Astrocyte (in vitro differentiated cells and primary cell): ENCODE measurements around the gene DNAJB1.
"Not testable (repeated sequence)": the region's sequence is repeated elsewhere in the genome, so short reads cannot be mapped to it uniquely, and the experiment has no call there.

Experiments used
- EZH2 ChIP-seq: IDR thresholded peaks from 2 replicates; pipeline ENCODE4 v1.6.1; 2012; ENCODE audit warnings: mild to moderate bottlenecking, low read length, inconsistent platforms; ENCODE audit not compliant: insufficient read depth
- TF ChIP-seq, protein P1 (sequence below): IDR thresholded peaks from 2 replicates; pipeline ENCODE4 v1.5.1; 2011; ENCODE audit warnings: low read depth, mild to moderate bottlenecking, inconsistent platforms, low read length, moderate library complexity; ENCODE audit not compliant: insufficient read depth

DNA sequence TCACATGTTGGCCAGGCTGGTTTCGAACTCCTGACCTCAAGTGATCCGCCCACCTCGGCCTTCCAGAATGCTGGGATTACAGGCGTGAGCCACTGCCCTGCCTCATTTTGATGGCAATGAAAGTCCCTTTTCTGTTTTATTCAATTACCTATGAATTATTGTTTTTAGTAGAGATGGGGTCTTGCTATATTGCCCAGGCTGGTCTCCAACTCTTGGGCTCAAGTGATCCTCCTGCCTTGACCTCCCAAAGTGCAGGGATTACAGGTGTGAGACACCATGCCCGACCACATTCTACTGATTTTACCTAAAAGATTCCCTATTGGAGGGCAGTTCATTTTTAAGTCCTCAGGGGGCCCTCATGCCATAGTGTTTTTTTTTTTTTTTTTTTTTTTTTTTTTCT lies 23.8 kb upstream of the DNAJB1 start:
- TF ChIP-seq, protein P1, sequence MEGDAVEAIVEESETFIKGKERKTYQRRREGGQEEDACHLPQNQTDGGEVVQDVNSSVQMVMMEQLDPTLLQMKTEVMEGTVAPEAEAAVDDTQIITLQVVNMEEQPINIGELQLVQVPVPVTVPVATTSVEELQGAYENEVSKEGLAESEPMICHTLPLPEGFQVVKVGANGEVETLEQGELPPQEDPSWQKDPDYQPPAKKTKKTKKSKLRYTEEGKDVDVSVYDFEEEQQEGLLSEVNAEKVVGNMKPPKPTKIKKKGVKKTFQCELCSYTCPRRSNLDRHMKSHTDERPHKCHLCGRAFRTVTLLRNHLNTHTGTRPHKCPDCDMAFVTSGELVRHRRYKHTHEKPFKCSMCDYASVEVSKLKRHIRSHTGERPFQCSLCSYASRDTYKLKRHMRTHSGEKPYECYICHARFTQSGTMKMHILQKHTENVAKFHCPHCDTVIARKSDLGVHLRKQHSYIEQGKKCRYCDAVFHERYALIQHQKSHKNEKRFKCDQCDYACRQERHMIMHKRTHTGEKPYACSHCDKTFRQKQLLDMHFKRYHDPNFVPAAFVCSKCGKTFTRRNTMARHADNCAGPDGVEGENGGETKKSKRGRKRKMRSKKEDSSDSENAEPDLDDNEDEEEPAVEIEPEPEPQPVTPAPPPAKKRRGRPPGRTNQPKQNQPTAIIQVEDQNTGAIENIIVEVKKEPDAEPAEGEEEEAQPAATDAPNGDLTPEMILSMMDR, result not testable (repeated sequence)
- not testable (repeated sequence) for TF ChIP-seq EZH2
